RWPE1 (cell line): Measurements from ENCODE around the gene ZNF334.

Source experiments
- CTCF ChIA-PET: fragments of 350-600 bp; sonication (Branson Sonifier 250); formaldehyde crosslinking; extraction: SDS; loops from one replicate; lab custom pipeline; 2021; lab: Yijun Ruan, JAX
- POLR2A ChIA-PET: fragments of 400-600 bp; formaldehyde crosslinking; extraction: SDS; loops from one replicate; lab custom pipeline; 2020; ENCODE audit warnings: antibody characterized with exemption; ENCODE audit not compliant: low non-redundant PET; lab: Yijun Ruan, JAX
- DNase-seq: peaks from one replicate; pipeline ENCODE4 v3.0.0; 2012; ENCODE audit warnings: low spot score
- H3K27ac ChIP-seq: fragments of 450-650 bp; 2 replicates; pipeline ENCODE4 v1.5.1; 2017
- CTCF ChIP-seq: fragments of 450-650 bp; conservative IDR thresholded peaks from 2 replicates; pipeline ENCODE4 v1.5.1; 2017; ENCODE audit warnings: low read depth, mild to moderate bottlenecking

Gene ZNF334

GRCh38 chr20:46456255-46457028, 56.9 kb downstream of the ZNF334 start:
- POLR2A ChIA-PET, result no interaction called here
- TF ChIP-seq CTCF, result no peak
- CTCF ChIA-PET, result interaction anchor here (0.6 kb wide), 1 partner anchor 9 kb away, joined by 3 read pairs; no protein-coding TSS in a partner anchor
- DNase-seq, result no peak
- H3K27ac ChIP-seq, result no peak overlapping the region

- CTCF ChIA-PET, result no interaction called here
- no peak overlapping the region for H3K27ac ChIP-seq
- DNase-seq, result no peak
- POLR2A ChIA-PET, result no interaction called here
- no peak for TF ChIP-seq CTCF
Measured at GRCh38 chr20:46455729-46456128, 57.6 kb downstream of the ZNF334 start.
